Astrocyte of the hippocampus (primary cell): ENCODE results near the gene SPINK2.

Experiments used
- DNase-seq: peaks from one replicate; pipeline ENCODE4 v3.0.0; 2011; ENCODE audit warnings: low read depth, low spot score

Gene SPINK2

GRCh38 chr4:56821381-56822243 is at the start of gene SPINK2:
Gene SPINK2, minus strand, starts transcription at chr4:56821701. Its CDS starts 39 bp downstream, at chr4:56821662.
- DNase-seq, result peak; percentile 39

- peak; percentile 9 for DNase-seq
These were observed 49.4 kb upstream of the SPINK2 start for GRCh38 chr4:56870946-56871345.

- no peak for DNase-seq
These were observed 42.1 kb upstream of the SPINK2 start for GRCh38 chr4:56863441-56864139.

GRCh38 chr4:56861360-56861759 is 39.9 kb upstream of the SPINK2 start:
- peak; percentile 65 for DNase-seq

- no peak for DNase-seq
These were observed 39.3 kb upstream of the SPINK2 start for GRCh38 chr4:56860781-56861180.

GRCh38 chr4:56859841-56860240 is 38.3 kb upstream of the SPINK2 start:
- DNase-seq, result no peak

- no peak for DNase-seq
These were observed 36.3 kb upstream of the SPINK2 start for GRCh38 chr4:56857601-56858309.

GRCh38 chr4:56856656-56857055 is 35.2 kb upstream of the SPINK2 start:
- no peak for DNase-seq

GRCh38 chr4:56850910-56851309 is 29.4 kb upstream of the SPINK2 start:
- no peak for DNase-seq

GRCh38 chr4:56844802-56845580 is 23.5 kb upstream of the SPINK2 start:
- no peak for DNase-seq

GRCh38 chr4:56843421-56843899 is 22.0 kb upstream of the SPINK2 start:
- no peak for DNase-seq

GRCh38 chr4:56840559-56840958 is 19.1 kb upstream of the SPINK2 start:
- no peak for DNase-seq

GRCh38 chr4:56828784-56829535 is 7.5 kb upstream of the SPINK2 start:
- DNase-seq, result peak; percentile 72

- DNase-seq, result no peak
These were observed 2.6 kb upstream of the SPINK2 start for GRCh38 chr4:56823933-56824600.

GRCh38 chr4:56818797-56819196 is 2.7 kb downstream of the SPINK2 start:
- DNase-seq, result no peak

GRCh38 chr4:56817840-56818491 is 3.5 kb downstream of the SPINK2 start:
- peak; percentile 48 for DNase-seq

- DNase-seq, result no peak
These were observed 14.8 kb downstream of the SPINK2 start for GRCh38 chr4:56806666-56807065.

GRCh38 chr4:56804551-56804950 is 16.9 kb downstream of the SPINK2 start:
- DNase-seq, result peak; percentile 78

GRCh38 chr4:56803471-56803870 is 18.0 kb downstream of the SPINK2 start:
- DNase-seq, result peak; percentile 83
